ENCODE results near the gene MTFR1L.

GRCh38 chr1:25793585-25794170 lies 26.1 kb upstream of the MTFR1L start:
- TF ChIP-seq CTCF (IDR thresholded peaks at IDR 0.05) (no peak), POLR2A (IDR thresholded peaks at IDR 0.05) (no peak)
